Ascending aorta (tissue), 2 donors: ENCODE measurements around the gene CNKSR3. TPM values are rescaled to one million over a fixed set of nuclear protein-coding genes. Genes with fewer than 3 reads are reported as not detected.

ENCODE experiments used
- DNase-seq, 2 donors: peaks; one replicate each; pipeline ENCODE4 v3.0.0-alpha.2; 2019; ENCODE audit warnings: low spot score in 2 of 2
- H3K27ac ChIP-seq, 2 donors: fragments of 200-600 bp; sonication (generic); one replicate each; pipeline ENCODE4 v1.5.1; 2016 to 2017; ENCODE audit warnings: mild to moderate bottlenecking in 1 of 2
- H3K27me3 ChIP-seq: fragments of 200-600 bp; sonication (generic); one replicate; pipeline ENCODE4 v1.5.1; 2017
- H3K36me3 ChIP-seq, 2 donors: fragments of 200-600 bp; sonication (generic); one replicate each; pipeline ENCODE4 v1.5.1; 2016
- H3K4me1 ChIP-seq, 2 donors: fragments of 200-600 bp; sonication (generic); one replicate each; pipeline ENCODE4 v1.5.1; 2016 to 2017; ENCODE audit warnings: mild to moderate bottlenecking in 1 of 2
- H3K4me3 ChIP-seq, 2 donors: fragments of 200-600 bp; sonication (generic); one replicate each; pipeline ENCODE4 v1.5.1; 2016 to 2017; ENCODE audit warnings: mild to moderate bottlenecking in 1 of 2
- H3K9me3 ChIP-seq, 2 donors: fragments of 200-600 bp; sonication (generic); one replicate each; pipeline ENCODE4 v1.5.1; 2016
- intact Hi-C: fragments of 100-400 bp; cut with DNase I; formaldehyde crosslinking; loops from one replicate; pipeline ENCODE4 v1.15.1; 2023
- total RNA-seq: library from RNA; depleted of rRNA; stranded (reverse); fragments of >200 nt; gene quantifications from one replicate; pipeline ENCODE4 v1.1.0, GENCODE V29; 2016
- TF ChIP-seq, protein P1 (sequence below), 3 experiments: fragments of 200-600 bp in 2 of 3; fragments of 450-650 bp in 1 of 3; sonication (generic) in 2 of 3; IDR thresholded peaks; one replicate each; pipeline ENCODE4 v1.5.1; 2016 to 2019; ENCODE audit warnings: antibody characterized with exemption in 3 of 3, mild to moderate bottlenecking in 1 of 3, moderate library complexity in 1 of 3

CNKSR3 gene
- total RNA-seq, 1 donor from 2014 or later = 9.7 TPM

DNA sequence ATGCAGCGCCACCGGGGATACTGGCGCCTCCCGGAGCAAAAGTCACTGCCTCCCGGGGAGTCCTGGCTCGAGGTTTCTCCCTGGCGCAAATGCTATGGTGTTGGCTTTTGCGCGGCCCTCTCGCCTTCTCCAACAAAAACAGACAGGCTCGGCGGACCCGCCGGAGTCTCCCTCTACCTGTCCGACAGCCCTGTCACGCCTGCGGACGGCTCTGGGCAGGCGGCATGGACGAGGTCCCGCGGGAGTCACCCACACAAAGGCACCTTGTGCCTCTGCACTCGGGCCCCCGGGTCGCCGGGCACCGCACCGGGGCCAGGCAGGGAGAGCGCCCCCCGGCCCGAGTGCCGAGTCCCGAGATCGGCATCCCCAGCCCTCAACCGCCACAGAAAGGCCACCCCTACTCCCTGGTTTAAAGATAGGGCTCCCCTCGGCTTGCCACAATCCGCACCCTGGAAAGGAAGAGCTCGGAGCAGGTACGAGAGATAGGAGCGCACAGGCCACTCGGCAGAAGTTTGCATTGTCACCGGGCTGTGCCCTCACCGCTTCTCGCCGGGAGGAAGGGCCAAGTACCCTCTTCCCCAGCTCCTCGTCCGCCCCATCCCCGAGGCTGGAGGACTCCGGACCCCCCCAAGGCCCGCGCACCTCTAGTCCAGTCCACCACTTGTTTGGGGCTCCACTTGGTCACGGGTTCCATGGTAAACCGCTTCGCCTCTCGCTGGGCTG is 903 bp downstream of the CNKSR3 start:
- Histone ChIP-seq H3K27ac (peak overlapping the region; percentile 91 to 93), H3K9me3 (no peaks in the 10 kb centered on the region), H3K36me3 (no peaks in the 10 kb centered on the region), H3K4me3 (peak overlapping the region; percentile 67 to 79), H3K27me3 (no peaks in the 10 kb centered on the region), H3K4me1 (peaks cover 0 to 12% of the 10 kb centered on the region in 2 donors)
- TF ChIP-seq, protein P1, sequence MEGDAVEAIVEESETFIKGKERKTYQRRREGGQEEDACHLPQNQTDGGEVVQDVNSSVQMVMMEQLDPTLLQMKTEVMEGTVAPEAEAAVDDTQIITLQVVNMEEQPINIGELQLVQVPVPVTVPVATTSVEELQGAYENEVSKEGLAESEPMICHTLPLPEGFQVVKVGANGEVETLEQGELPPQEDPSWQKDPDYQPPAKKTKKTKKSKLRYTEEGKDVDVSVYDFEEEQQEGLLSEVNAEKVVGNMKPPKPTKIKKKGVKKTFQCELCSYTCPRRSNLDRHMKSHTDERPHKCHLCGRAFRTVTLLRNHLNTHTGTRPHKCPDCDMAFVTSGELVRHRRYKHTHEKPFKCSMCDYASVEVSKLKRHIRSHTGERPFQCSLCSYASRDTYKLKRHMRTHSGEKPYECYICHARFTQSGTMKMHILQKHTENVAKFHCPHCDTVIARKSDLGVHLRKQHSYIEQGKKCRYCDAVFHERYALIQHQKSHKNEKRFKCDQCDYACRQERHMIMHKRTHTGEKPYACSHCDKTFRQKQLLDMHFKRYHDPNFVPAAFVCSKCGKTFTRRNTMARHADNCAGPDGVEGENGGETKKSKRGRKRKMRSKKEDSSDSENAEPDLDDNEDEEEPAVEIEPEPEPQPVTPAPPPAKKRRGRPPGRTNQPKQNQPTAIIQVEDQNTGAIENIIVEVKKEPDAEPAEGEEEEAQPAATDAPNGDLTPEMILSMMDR (IDR thresholded peaks at IDR 0.05) = no peak
- no peak for DNase-seq
- intact Hi-C loops = loop anchor here (2.0 to 10.0 kb wide), 8 partner anchors 37 to 355 kb away; partner anchors contain the start of gene SCAF8

DNA sequence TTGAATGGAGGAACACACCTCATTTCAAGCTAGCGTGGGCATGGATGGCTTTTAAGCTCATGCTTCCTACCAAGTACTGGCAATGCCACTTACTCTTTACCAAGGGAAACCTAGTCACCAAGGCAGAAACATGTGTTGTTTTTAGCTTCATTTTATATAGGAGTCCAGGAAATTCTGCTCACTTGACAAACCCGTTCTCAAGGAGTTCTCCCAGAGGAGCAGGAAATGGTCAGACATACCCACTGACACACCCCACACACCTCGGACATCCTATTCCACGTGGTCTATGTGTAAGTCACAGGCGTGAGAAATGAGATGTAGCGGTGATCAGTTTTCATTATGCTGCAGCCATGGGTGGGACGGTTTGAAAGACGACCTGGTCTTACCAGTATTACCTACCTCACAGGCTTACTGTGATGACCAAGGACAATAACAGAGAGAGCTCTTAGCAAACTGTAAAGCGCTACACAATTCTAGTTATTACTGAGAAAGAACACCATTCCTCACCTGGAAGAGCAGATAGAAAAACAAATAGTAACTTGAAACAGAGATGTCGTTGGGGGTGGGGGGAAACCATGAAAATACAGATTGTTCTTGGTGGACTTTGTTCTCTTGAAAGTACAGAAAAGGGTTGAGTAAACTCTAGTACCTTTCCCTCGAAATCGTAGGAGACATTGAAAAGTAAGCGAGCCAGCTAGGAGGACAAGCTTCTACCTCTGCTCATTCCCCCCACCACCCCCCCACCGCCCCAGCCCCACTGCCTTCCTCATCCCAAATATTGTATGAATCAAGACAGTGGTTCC is 1.7 kb downstream of the CNKSR3 start:
- H3K9me3 ChIP-seq = no peaks in the 10 kb centered on the region
- no peak for DNase-seq
- H3K4me3 ChIP-seq = peak overlapping the region; percentile 67 to 79
- intact Hi-C loops = loop anchor here (5.0 to 10.0 kb wide), 2 partner anchors 36 to 354 kb away; no protein-coding TSS in a partner anchor
- TF ChIP-seq, protein P1 (IDR thresholded peaks at IDR 0.05) = no peak
- H3K27ac ChIP-seq = peak overlapping the region; percentile 91 to 93
- peaks cover 0 to 15% of the 10 kb centered on the region in 2 donors for H3K4me1 ChIP-seq
- no peaks in the 10 kb centered on the region for H3K36me3 ChIP-seq
- no peaks in the 10 kb centered on the region for H3K27me3 ChIP-seq

DNA sequence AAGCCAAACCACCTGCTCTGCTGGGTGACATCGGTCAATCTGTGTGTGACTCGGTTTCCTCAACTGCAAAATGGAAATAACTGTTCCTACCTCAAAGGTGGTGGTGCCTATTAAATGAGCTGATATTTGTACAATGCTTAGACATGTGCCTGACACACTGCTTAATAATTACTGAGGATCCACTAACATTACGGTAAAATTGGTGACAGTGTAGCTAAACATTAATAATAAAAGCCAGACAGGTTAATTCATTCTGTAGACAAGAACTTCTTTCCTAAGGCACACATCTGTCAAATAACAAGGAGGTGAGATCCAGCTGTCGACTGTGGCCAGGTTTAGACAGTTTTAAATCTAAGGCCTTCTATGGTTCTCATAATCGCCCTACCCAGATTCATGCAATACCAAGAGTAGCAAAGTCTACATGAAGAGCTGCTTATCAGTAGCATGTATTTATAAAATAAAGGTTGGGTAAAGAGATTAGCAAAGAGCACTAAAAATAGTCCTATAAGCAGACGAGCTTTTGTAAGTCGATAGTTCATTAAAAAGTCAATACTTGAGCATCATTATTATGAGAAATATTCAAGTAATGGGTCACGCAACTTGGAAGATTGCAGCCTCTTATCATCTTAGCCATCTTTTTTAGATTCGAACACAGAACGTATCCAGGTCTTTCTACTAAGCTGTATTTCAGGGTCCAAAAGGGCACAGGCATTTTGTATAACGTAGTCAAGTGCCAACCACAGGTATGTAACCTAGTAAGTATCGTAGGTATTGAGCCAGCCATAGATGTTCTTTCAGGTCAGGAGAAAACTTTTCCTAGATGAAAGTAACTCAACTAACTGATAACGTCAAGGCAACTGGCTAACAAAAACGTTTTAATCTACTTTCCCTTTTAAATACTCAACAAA is 3.2 kb downstream of the CNKSR3 start:
- H3K27me3 ChIP-seq = no peaks in the 10 kb centered on the region
- DNase-seq = no peak
- TF ChIP-seq, protein P1 (IDR thresholded peaks at IDR 0.05) = no peak
- peak overlapping the region; percentile 37 to 67 for H3K4me3 ChIP-seq
- intact Hi-C loops = loop anchor here (5.0 to 10.0 kb wide), 2 partner anchors 35 to 352 kb away; no protein-coding TSS in a partner anchor
- H3K4me1 ChIP-seq = peaks cover 0 to 18% of the 10 kb centered on the region in 2 donors
- H3K27ac ChIP-seq = no peak overlapping the region
- H3K36me3 ChIP-seq = no peaks in the 10 kb centered on the region
- H3K9me3 ChIP-seq = no peaks in the 10 kb centered on the region

DNA sequence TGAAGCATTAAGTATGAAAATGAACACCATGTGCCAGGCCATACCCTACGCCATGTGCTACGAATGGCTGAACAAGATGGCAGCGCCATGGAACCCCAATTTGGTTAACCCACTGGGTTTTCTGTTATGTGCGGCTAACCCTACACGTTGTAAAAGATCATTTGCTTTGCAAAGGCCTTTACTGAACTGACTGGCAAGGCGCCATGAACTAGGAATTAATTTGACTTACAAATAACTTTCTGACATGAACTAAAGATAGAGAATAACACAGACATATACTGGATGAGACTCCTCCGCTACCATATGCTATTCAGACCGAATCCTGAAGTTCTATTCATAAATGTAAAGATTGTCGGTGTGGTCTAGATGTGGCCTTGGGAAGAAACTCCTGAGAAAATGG is 3.9 kb downstream of the CNKSR3 start:
- no peaks in the 10 kb centered on the region for H3K9me3 ChIP-seq
- H3K36me3 ChIP-seq = no peaks in the 10 kb centered on the region
- H3K4me1 ChIP-seq = peaks cover 0 to 16% of the 10 kb centered on the region in 2 donors
- no peak for DNase-seq
- peak overlapping the region in 1 of 2 donors; percentile 6 for H3K4me3 ChIP-seq
- no peaks in the 10 kb centered on the region for H3K27me3 ChIP-seq
- intact Hi-C loops = loop anchor here (5.0 to 10.0 kb wide), 2 partner anchors 34 to 352 kb away; no protein-coding TSS in a partner anchor
- TF ChIP-seq, protein P1 (IDR thresholded peaks at IDR 0.05) = no peak
- no peak overlapping the region for H3K27ac ChIP-seq

DNA sequence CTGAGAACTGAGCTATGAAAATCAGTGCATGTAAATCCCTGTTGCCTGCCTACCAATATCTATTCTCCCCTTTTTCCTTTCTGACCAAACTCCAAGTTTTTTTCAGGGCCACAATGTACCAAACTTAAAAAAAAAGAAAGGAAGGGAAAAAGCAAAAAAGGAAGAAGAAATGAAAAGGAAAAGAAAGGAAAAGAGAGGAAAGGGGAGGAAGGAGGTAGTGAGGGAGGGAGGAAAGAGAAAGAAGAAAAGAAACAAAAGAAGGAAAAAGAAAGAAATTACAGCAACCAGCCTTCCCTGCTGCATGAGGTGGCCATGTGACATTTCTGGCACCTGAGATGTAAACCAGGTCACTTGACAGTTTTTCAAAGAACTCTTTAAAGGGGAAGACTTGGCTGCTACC is 4.4 kb downstream of the CNKSR3 start:
- H3K27ac ChIP-seq = no peak overlapping the region
- H3K36me3 ChIP-seq = no peaks in the 10 kb centered on the region
- H3K9me3 ChIP-seq = no peaks in the 10 kb centered on the region
- H3K4me3 ChIP-seq = no peak overlapping the region
- TF ChIP-seq, protein P1 (IDR thresholded peaks at IDR 0.05) = no peak
- H3K4me1 ChIP-seq = peaks cover 0 to 17% of the 10 kb centered on the region in 2 donors
- H3K27me3 ChIP-seq = no peaks in the 10 kb centered on the region
- no peak for DNase-seq
- intact Hi-C loops = loop anchor here (5.0 to 10.0 kb wide), 2 partner anchors 34 to 351 kb away; no protein-coding TSS in a partner anchor
